Muscle layer of duodenum (tissue), 2 donors: ENCODE results near the gene WWOX.

ENCODE experiments used
- H3K27ac ChIP-seq: one replicate; pipeline ENCODE4 v1.7.0; 2013; ENCODE audit warnings: mild to moderate bottlenecking, low read length
- H3K27me3 ChIP-seq: one replicate; pipeline ENCODE4 v1.7.0; 2013; ENCODE audit warnings: low read depth, mild to moderate bottlenecking, control low read depth, low read length
- H3K36me3 ChIP-seq, 2 donors: one replicate each; pipeline ENCODE4 v1.7.0; 2013; ENCODE audit warnings: low read length in 2 of 2, control low read depth in 1 of 2, mild to moderate bottlenecking in 1 of 2; ENCODE audit not compliant: insufficient read depth in 2 of 2, control insufficient read depth in 1 of 2
- H3K4me1 ChIP-seq, 2 donors: one replicate each; pipeline ENCODE4 v1.7.0; 2013; ENCODE audit warnings: low read length in 2 of 2, mild to moderate bottlenecking in 2 of 2, control low read depth in 1 of 2, moderate library complexity in 1 of 2; ENCODE audit not compliant: insufficient read depth in 2 of 2, control insufficient read depth in 1 of 2
- H3K4me3 ChIP-seq, 2 donors: one replicate each; pipeline ENCODE4 v1.7.0; 2013; ENCODE audit warnings: low read length in 2 of 2, low read depth in 1 of 2, mild to moderate bottlenecking in 1 of 2
- H3K9me3 ChIP-seq, 2 donors: one replicate each; pipeline ENCODE4 v1.7.0; 2013; ENCODE audit warnings: low read length in 2 of 2, control low read depth in 1 of 2, mild to moderate bottlenecking in 1 of 2; ENCODE audit not compliant: control insufficient read depth in 1 of 2
- donor health status: healthy.

The WWOX gene

DNA sequence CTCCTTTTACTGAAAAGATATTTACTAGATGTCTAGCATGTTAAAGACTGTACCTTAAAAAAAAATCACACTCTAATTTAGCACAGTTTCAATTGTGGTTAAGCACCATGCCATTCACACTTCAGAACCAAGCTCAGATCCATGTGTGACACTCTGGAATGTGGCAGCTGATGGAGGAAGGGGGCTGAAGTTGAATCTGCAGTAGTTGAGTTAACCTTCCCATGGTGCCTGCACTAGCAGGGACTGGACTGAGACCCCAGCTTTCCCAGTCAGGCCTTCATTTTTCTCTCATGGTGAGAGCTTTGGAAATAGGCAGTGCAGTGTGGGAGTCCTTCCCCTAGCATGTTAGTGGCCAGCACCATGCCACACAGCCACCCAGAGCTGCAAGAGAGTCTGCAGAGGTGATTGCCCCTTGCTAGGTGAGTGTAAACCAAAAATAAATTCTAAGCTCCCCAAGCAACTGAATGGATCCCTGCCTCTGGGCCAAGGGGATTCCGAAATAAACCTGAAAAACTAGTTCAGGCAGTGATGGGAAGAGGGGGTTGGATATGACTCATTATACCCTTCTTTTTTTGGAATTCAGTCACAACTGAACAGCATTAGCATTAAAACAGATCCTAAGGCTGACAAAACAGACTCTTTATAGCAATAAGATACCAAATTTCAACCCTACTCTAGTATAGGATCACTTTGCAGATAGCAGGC lies 208.5 kb downstream of the WWOX start:
- no peak overlapping the region for H3K27ac ChIP-seq
- no peaks in the 10 kb centered on the region for H3K27me3 ChIP-seq
- no peaks in the 10 kb centered on the region for H3K36me3 ChIP-seq

DNA sequence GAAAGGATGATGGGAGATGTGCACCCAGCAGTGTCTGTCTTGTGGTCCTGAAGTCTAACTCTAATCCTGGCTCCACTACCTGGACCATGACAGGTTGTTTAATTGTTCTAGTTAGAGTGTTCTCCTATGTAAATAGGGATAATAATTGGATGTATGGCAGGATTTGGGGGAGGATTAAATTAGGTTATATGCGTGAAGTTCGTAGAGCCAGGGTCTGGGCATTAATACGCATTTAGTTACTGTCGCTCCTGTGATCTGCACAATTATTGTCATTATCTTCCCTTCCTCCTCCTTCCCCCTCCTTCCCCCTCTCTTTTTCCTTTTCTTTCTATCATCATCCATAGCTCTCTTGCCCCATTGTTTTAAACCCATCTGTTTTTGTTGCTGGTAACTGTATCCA lies 210.3 kb downstream of the WWOX start:
- no peaks in the 10 kb centered on the region for H3K4me1 ChIP-seq
- no peak overlapping the region for H3K4me3 ChIP-seq
- no peaks in the 10 kb centered on the region for H3K27me3 ChIP-seq
- no peaks in the 10 kb centered on the region for H3K36me3 ChIP-seq
- H3K27ac ChIP-seq: no peak overlapping the region
- no peaks in the 10 kb centered on the region for H3K9me3 ChIP-seq

More for the DNA sequence above, 208.5 kb downstream of the WWOX start:
- Histone ChIP-seq H3K4me1 (no peaks in the 10 kb centered on the region), H3K9me3 (no peaks in the 10 kb centered on the region), H3K4me3 (no peak overlapping the region)

DNA sequence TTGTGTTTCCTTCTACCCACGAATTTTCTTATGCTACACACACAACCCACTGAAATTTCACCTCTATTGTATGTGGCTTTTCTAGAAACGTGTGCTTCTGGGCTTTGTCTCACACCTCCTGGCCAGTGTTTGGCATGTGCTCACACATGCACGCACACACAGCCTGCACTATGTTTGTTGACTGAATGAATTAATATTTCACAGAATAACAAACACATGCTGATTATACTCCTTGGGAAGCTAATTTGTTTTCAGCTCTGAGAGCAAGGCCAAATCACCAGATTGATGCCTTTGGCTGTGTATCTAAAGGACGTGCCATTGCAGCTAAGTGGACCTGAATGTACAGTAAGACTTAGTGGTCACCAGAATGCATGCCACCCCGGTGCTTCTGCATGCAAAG lies 210.7 kb downstream of the WWOX start:
- H3K27me3 ChIP-seq: no peaks in the 10 kb centered on the region
- H3K27ac ChIP-seq: no peak overlapping the region
- H3K9me3 ChIP-seq: no peaks in the 10 kb centered on the region
- H3K36me3 ChIP-seq: no peaks in the 10 kb centered on the region
- H3K4me3 ChIP-seq: no peak overlapping the region
- no peaks in the 10 kb centered on the region for H3K4me1 ChIP-seq

DNA sequence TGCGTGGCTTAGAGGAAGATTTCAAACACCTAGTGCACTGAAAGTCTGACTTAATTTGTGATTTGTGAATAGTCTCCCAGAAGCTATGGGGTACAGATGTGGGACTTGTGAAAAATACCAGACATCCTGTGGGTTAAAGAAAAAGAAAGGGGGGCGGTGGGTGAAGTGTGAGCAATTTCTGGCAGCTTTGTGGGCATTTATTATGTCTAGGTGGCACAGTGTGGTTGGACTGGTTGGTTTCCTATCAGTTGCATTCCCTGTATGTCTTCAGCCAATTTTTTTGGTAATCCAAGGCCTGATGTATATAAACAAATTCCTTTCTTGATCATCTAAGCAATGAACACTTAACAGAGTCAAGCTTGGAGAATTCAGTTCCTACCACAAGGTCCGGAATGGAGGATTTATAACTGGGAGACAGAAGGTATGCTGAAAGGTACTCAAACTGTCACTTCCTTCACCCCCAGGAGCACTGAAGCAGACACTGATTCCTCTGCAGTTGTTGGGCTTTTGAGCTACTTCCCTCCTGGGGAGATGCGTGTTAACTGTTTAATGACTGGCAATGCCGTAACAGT lies 211.6 kb downstream of the WWOX start:
- H3K4me3 ChIP-seq: no peak overlapping the region
- H3K36me3 ChIP-seq: no peaks in the 10 kb centered on the region
- no peaks in the 10 kb centered on the region for H3K4me1 ChIP-seq
- no peak overlapping the region for H3K27ac ChIP-seq
- H3K9me3 ChIP-seq: no peaks in the 10 kb centered on the region
- no peaks in the 10 kb centered on the region for H3K27me3 ChIP-seq

DNA sequence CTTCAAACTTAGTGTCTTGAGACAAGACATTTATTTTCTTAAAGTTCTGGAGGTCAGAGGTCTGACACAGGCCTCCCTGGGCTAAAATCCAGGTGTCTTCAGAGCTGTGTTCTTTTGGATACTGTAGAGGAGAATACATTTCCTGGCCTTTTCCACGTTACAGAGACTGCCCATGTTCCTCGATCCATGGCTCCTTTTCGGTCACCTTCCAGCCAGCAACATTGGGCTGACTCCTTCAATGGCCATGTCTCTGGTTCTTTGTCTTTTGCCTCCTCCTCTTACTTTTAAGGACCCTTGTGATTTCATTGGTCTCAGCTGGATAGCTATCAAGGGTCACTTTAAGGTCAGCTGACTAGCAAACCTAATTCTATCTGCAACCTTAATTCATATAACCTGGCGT lies 212.4 kb downstream of the WWOX start:
- no peak overlapping the region for H3K27ac ChIP-seq
- no peaks in the 10 kb centered on the region for H3K4me1 ChIP-seq
- no peaks in the 10 kb centered on the region for H3K9me3 ChIP-seq
- H3K36me3 ChIP-seq: no peaks in the 10 kb centered on the region
- H3K4me3 ChIP-seq: no peak overlapping the region
- no peaks in the 10 kb centered on the region for H3K27me3 ChIP-seq

DNA sequence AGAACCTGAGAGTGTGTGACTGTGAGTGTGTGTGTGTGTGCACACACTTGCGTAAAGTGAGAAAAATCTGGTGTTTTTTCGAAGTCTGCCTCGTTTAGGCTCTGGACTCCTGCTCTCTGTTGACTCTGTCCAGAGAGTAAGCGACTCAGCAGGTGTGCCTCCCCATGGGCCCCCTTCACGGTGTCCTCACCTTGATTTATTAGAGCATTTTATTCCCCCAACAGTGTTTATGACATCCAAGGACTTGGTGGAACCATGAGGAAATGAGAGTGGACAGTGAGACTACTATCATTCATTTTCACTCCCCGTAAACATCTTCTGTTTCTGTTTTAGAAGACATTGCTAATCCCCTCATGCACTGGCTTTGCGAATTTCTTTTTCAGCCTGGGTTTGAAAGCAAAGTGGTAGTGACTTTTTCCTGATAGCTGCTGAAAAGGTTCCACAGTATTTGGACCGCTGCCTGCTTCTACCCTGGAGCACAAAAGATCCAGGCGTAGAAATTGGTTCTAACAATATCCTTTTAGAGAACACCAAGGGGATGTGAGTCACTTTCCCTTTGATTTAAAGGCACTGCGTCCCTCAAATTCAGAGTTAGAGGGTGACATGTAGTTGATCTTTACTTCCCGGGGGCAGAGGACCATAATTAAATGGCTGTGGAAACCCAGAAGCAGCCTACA lies 218.2 kb downstream of the WWOX start:
- H3K4me1 ChIP-seq: no peaks in the 10 kb centered on the region
- no peak overlapping the region for H3K27ac ChIP-seq
- H3K9me3 ChIP-seq: no peaks in the 10 kb centered on the region
- H3K36me3 ChIP-seq: no peaks in the 10 kb centered on the region
- no peaks in the 10 kb centered on the region for H3K27me3 ChIP-seq
- no peak overlapping the region for H3K4me3 ChIP-seq

DNA sequence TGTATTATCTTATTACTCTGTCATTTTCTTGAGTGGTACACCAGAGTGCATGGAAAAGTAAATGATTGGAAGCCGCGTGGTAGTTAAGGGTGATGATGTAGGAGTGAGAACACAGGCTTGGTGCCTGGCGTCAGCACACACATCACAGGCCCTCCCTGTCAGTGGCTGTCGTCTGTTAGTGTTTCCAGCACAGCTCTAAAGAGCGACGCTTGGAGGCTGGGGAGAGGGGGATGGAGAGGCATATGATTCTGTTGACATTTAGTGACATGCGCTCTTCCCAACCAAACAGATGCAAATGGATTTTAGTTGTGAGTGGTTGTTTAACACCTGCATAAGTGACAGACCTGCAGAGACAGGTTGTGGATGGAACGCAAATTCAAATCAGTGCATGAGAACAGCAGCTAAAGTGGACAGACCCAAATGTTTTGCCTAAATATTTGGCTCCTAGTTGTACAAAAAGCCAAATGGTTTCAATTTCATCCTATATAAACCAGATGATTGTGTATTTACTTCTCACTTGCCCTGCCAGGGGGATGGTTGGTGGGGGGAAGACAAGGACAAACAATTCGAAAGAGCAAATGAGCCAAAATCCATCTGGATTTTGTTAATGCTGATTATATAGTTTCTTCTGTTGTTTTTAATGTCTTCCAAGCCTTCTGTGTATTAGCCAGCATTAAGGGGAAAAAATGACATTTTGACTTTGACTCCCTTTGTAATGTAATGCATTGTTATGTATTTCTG lies 222.3 kb downstream of the WWOX start:
- Histone ChIP-seq H3K27me3 (no peaks in the 10 kb centered on the region), H3K4me3 (no peak overlapping the region), H3K27ac (no peak overlapping the region), H3K4me1 (no peaks in the 10 kb centered on the region), H3K36me3 (no peaks in the 10 kb centered on the region), H3K9me3 (no peaks in the 10 kb centered on the region)

DNA sequence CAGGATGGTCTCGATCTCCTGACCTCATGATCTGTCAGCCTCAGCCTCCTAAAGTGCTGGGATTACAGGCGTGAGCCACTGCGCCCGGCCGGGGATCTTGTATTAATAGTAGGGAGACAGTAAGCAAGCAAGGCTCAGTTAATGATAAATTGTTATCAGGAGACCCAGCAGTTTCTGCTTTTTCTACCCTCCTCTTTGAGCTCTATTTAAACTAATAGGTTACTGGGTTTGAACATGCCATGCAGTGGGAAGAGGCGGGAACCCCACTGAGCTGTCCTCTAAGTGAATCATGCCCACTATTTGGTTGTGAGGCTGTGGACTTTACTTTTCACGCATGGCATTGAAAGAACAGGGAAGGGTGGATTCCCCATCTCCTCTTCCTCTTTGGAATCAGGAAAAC lies 223.9 kb downstream of the WWOX start:
- no peaks in the 10 kb centered on the region for H3K9me3 ChIP-seq
- H3K4me3 ChIP-seq: no peak overlapping the region
- no peaks in the 10 kb centered on the region for H3K36me3 ChIP-seq
- no peak overlapping the region for H3K27ac ChIP-seq
- H3K27me3 ChIP-seq: no peaks in the 10 kb centered on the region
- H3K4me1 ChIP-seq: no peaks in the 10 kb centered on the region

DNA sequence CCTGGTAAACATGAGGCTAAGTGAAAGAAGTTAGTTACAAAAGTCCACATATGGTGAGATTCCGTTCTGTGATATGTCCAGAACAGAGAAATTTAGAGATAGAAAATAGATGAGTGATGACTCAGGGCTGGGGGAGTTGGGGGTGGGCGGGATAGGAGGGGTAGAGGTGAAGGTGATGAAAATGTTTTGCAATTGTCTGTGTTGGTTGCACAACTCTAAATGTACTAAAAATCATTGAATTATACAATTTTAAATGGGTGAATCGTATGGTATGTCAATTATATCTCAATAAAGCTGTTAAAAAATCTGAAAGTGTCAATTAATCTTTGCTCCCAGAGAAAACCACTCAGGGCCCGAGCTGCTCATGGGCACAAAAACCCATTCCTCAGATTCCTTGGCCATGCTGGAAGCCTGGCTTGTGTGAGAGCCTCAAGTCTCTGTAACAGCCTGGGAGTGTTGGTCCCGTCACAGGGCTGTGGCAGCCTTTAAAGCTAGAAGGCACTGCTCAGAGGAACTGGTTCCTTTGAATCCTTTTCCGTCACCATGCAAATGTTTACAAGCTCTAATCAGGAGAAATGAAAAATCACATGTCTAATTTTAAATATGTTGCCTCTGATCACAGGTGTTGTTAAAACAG lies 225.3 kb downstream of the WWOX start:
- H3K27ac ChIP-seq: no peak overlapping the region
- no peaks in the 10 kb centered on the region for H3K27me3 ChIP-seq
- no peaks in the 10 kb centered on the region for H3K9me3 ChIP-seq
- no peaks in the 10 kb centered on the region for H3K36me3 ChIP-seq
- H3K4me1 ChIP-seq: no peaks in the 10 kb centered on the region
- no peak overlapping the region for H3K4me3 ChIP-seq

DNA sequence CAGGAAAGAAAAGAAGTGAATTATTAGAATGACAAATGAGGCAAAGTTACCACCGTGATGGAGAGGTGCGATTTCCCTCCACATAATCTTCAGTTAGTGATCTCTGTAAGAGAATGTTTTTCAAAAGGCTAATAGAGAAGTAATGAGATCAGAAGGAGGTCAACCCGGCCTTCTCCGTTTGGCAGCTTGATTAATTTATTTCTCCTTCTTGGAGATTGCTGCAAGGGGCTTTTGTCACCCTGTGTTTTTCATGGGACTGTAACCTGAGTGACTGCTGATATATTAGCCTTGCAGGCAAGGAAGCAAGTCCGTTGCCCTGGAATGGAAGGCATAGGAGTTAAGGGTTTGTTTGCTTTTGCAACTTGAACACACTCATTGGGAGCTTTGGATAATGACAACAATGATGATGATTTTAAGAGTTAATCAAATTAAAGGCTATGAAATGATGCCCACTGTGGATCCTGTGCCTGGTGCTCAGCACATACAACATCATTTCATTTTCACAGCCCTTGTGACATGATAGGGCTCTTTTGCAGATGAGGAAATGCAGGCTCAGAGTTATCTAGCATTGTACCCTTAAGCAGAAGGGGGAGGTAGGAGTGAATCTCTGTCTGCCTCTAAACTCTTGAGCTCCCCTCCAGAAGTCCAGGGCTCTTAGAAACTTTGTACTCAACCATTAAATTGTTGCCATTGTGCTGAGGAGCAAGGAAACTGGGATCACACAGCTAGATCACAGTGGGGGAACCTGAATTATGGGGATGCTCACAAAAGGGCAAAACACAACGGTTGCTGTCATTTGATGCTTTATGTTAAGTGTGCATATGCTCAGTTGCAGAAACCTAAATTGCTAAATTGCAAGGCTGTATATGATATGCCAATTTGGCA lies 226.3 kb downstream of the WWOX start:
- no peak overlapping the region for H3K27ac ChIP-seq
- no peaks in the 10 kb centered on the region for H3K36me3 ChIP-seq
- no peaks in the 10 kb centered on the region for H3K4me1 ChIP-seq
- no peaks in the 10 kb centered on the region for H3K9me3 ChIP-seq
- H3K27me3 ChIP-seq: no peaks in the 10 kb centered on the region
- H3K4me3 ChIP-seq: no peak overlapping the region
